Stomach smooth muscle (tissue), 2 donors: ENCODE results near the gene ENTREP1.

Source experiments
- H3K27ac ChIP-seq: one replicate; pipeline ENCODE4 v1.7.0; 2013; ENCODE audit warnings: mild to moderate bottlenecking, low read length, inconsistent platforms
- H3K27me3 ChIP-seq, 2 donors: one replicate each; pipeline ENCODE4 v1.7.0; 2013; ENCODE audit warnings: low read length in 2 of 2; ENCODE audit not compliant: insufficient read depth in 2 of 2, control insufficient read depth in 1 of 2
- H3K36me3 ChIP-seq, 2 donors: one replicate each; pipeline ENCODE4 v1.7.0; 2013; ENCODE audit warnings: low read length in 2 of 2; ENCODE audit not compliant: control insufficient read depth in 2 of 2, insufficient read depth in 2 of 2
- H3K4me1 ChIP-seq: one replicate; pipeline ENCODE4 v1.7.0; 2013; ENCODE audit warnings: low read length; ENCODE audit not compliant: control insufficient read depth, insufficient read depth
- H3K4me3 ChIP-seq, 2 donors: one replicate each; pipeline ENCODE4 v1.7.0; 2013; ENCODE audit warnings: low read length in 2 of 2
- H3K9ac ChIP-seq, 2 donors: one replicate each; pipeline ENCODE4 v1.7.0; 2013; ENCODE audit warnings: low read length in 2 of 2, mild to moderate bottlenecking in 1 of 2
- H3K9me3 ChIP-seq, 2 donors: one replicate each; pipeline ENCODE4 v1.7.0; 2013; ENCODE audit warnings: low read length in 2 of 2; ENCODE audit not compliant: control insufficient read depth in 2 of 2
- donor health status: healthy.
- donor health status: Pancreatic carcinoma.

Gene ENTREP1

DNA sequence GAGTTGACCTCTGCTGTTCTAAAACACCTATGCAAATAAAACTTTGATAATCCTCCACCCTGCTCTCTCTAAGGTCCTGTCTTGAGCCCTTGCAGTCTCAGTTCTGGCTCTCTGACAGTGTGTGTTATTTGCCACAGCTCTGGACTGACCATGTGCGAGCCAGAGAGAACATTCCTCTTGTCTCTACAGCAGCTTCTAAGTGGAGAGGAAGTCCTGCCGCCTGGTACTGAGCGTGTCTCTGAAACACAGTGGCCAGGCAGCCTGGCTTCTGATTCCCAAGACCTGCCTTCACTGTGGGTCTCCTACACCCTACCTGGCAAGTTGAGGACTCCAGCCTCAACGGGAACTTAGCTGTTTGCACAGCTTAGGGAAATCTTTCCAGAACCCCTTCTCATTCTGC is 61.6 kb downstream of the ENTREP1 start:
- H3K9ac ChIP-seq, result no peak overlapping the region
- H3K27me3 ChIP-seq, result no peaks in the 10 kb centered on the region
- H3K4me3 ChIP-seq, result no peak overlapping the region
- H3K36me3 ChIP-seq, result peaks cover 20 to 30% of the 10 kb centered on the region in 2 donors
- no peak overlapping the region for H3K27ac ChIP-seq
- no peaks in the 10 kb centered on the region for H3K9me3 ChIP-seq
- peaks cover 13% of the 10 kb centered on the region for H3K4me1 ChIP-seq

- no peak overlapping the region for H3K9ac ChIP-seq
- no peaks in the 10 kb centered on the region for H3K27me3 ChIP-seq
- H3K27ac ChIP-seq, result no peak overlapping the region
- no peaks in the 10 kb centered on the region for H3K9me3 ChIP-seq
- H3K4me3 ChIP-seq, result no peak overlapping the region
- H3K36me3 ChIP-seq, result peaks cover 15 to 27% of the 10 kb centered on the region in 2 donors
- H3K4me1 ChIP-seq, result peaks cover 24% of the 10 kb centered on the region
Observed at GRCh38 chr9:69388596-69388995, 63.6 kb downstream of the ENTREP1 start.

DNA sequence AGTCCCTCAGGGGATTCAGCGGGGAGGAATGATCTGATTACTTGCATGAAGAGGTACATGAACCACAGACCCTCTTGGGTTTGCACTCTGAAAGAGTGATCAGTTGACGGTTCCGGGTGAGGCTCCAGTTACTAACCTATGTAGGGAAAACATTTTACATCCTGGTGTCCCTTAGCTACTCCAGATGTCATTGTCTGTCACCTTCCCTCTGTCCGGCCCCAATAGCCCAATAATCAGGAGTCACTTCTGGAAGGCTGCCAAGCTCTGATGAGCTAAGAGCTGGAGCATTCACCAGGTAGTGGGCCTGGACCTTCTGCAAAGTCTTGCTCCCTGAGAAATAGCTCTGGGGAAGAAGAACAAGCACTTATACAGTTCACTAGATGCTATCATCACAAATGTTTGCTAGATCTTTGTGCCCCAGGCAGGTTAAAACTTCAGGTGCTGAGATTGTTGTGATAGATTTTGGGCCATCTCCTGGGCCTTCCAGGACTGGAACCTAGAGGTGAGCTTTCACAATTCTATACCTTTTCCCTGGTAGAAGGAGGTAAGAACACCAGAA is 64.5 kb downstream of the ENTREP1 start:
- H3K4me1 ChIP-seq, result peaks cover 24% of the 10 kb centered on the region
- H3K27ac ChIP-seq, result no peak overlapping the region
- H3K9ac ChIP-seq, result no peak overlapping the region
- peaks cover 12 to 27% of the 10 kb centered on the region in 2 donors for H3K36me3 ChIP-seq
- no peaks in the 10 kb centered on the region for H3K9me3 ChIP-seq
- H3K4me3 ChIP-seq, result no peak overlapping the region
- H3K27me3 ChIP-seq, result no peaks in the 10 kb centered on the region

DNA sequence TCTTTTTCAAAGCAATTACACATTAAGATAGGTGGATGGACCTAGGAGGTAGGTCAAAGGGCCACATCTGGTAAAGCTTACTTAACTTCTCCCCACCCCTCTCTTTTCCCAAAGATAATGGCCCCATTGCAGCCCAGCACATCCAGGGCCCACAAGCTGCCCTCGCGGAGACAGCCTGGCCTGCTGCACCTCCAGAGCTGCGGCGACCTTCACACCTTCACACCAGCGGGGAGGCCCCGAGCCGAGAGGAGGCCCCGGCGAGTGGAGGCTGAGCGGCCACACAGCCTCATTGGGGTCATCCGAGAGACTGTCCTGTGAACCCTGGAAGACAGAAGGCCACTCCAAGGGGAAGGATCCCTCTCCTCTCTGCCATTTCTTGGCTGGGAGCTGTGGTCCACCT is 66.5 kb downstream of the ENTREP1 start:
- no peaks in the 10 kb centered on the region for H3K27me3 ChIP-seq
- peaks cover 24% of the 10 kb centered on the region for H3K4me1 ChIP-seq
- H3K27ac ChIP-seq, result no peak overlapping the region
- no peaks in the 10 kb centered on the region for H3K9me3 ChIP-seq
- H3K9ac ChIP-seq, result no peak overlapping the region
- H3K4me3 ChIP-seq, result peak overlapping the region; percentile 5 to 57
- peaks cover 12 to 24% of the 10 kb centered on the region in 2 donors for H3K36me3 ChIP-seq

- H3K4me1 ChIP-seq, result peaks cover 24% of the 10 kb centered on the region
- no peak overlapping the region for H3K27ac ChIP-seq
- peak overlapping the region; percentile 5 to 57 for H3K4me3 ChIP-seq
- H3K9ac ChIP-seq, result peak overlapping the region in 1 of 2 donors; percentile 21
- no peaks in the 10 kb centered on the region for H3K9me3 ChIP-seq
- no peaks in the 10 kb centered on the region for H3K27me3 ChIP-seq
- H3K36me3 ChIP-seq, result peaks cover 9 to 21% of the 10 kb centered on the region in 2 donors
Observed at GRCh38 chr9:69391946-69392345, 66.9 kb downstream of the ENTREP1 start.

DNA sequence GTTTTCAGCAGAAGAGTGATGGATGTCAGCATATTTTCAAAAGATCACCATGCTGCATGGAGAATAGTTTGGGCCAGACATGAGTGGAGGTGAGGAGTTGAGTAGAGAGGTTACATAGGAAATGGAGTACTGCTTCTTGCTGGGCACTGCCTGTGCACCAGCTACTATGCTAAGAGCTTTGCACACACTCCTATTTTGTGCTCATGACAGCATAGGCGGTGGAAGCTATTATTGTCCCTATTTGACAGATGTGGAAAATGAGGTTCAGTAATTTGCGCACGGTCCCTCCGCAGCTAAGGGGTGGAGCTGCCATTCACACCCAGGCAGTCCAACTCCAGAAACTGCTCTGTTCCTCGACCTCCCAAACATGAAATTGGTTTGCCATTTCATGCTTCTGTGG is 67.8 kb downstream of the ENTREP1 start:
- H3K9me3 ChIP-seq, result no peaks in the 10 kb centered on the region
- H3K36me3 ChIP-seq, result peaks cover under 1 to 12% of the 10 kb centered on the region in 2 donors
- H3K4me1 ChIP-seq, result peaks cover 27% of the 10 kb centered on the region
- peak overlapping the region; percentile 46 for H3K27ac ChIP-seq
- H3K4me3 ChIP-seq, result no peak overlapping the region
- no peaks in the 10 kb centered on the region for H3K27me3 ChIP-seq
- no peak overlapping the region for H3K9ac ChIP-seq

GRCh38 chr9:69393425-69393824 is 68.4 kb downstream of the ENTREP1 start:
- no peak overlapping the region for H3K4me3 ChIP-seq
- no peak overlapping the region for H3K9ac ChIP-seq
- no peaks in the 10 kb centered on the region for H3K27me3 ChIP-seq
- H3K4me1 ChIP-seq, result peaks cover 31% of the 10 kb centered on the region
- peaks cover 0 to 6% of the 10 kb centered on the region in 2 donors for H3K36me3 ChIP-seq
- H3K27ac ChIP-seq, result no peak overlapping the region
- H3K9me3 ChIP-seq, result no peaks in the 10 kb centered on the region

DNA sequence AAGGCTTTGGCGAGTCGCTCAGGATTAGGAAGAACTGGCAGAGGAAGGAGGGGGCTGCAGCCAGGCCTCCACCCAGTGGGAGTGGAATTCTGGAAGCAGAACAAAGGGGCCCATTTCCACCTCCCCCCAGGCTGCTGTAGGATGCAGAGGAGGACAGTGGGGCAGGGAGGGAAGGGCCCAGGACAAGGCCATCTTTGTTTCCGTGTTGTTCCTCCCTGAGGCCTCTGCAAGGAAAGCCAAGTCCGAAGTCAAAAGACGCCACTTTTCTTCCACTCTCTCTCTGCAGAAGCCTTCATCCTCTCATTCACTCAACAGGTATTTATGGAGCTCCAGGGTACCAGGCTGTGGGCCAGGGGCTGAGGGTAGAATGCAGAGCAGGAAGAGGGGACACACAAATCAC is 70.7 kb downstream of the ENTREP1 start:
- H3K27ac ChIP-seq, result no peak overlapping the region

DNA sequence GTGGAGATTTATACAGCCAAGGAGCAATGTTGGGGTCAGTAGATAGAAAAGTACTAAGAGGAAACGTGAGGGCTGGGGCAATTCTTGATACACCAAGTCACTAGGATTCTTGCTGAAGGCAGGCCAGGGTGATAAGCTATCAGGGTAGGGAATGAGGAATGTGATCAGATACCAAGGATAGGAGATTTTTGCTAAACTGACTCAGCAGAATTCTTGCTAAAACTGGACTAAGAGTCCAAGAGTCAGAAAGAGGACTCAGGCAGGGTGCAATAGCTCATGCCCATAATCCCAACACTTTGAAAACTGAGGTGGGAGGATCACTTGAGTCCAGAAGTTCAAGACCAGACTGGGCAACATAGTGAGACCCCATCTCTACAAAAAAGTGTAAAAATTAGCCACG is 71.7 kb downstream of the ENTREP1 start:
- no peaks in the 10 kb centered on the region for H3K9me3 ChIP-seq
- H3K4me1 ChIP-seq, result peaks cover 22% of the 10 kb centered on the region
- H3K4me3 ChIP-seq, result no peak overlapping the region
- peak overlapping the region; percentile 64 for H3K27ac ChIP-seq
- H3K27me3 ChIP-seq, result no peaks in the 10 kb centered on the region
- no peaks in the 10 kb centered on the region for H3K36me3 ChIP-seq
- H3K9ac ChIP-seq, result no peak overlapping the region

More for the DNA sequence above, 70.7 kb downstream of the ENTREP1 start:
- H3K9me3 ChIP-seq, result no peaks in the 10 kb centered on the region
- H3K9ac ChIP-seq, result no peak overlapping the region
- no peak overlapping the region for H3K4me3 ChIP-seq
- H3K27me3 ChIP-seq, result no peaks in the 10 kb centered on the region
- peaks cover 31% of the 10 kb centered on the region for H3K4me1 ChIP-seq
- no peaks in the 10 kb centered on the region for H3K36me3 ChIP-seq

- H3K27ac ChIP-seq, result peak overlapping the region; percentile 64
- peak overlapping the region; percentile 13 to 23 for H3K9ac ChIP-seq
- H3K9me3 ChIP-seq, result no peaks in the 10 kb centered on the region
- H3K4me1 ChIP-seq, result peaks cover 14% of the 10 kb centered on the region
- H3K4me3 ChIP-seq, result peak overlapping the region; percentile 41 to 61
- no peaks in the 10 kb centered on the region for H3K27me3 ChIP-seq
- no peaks in the 10 kb centered on the region for H3K36me3 ChIP-seq
Observed at GRCh38 chr9:69397384-69398214, 72.6 kb downstream of the ENTREP1 start.

DNA sequence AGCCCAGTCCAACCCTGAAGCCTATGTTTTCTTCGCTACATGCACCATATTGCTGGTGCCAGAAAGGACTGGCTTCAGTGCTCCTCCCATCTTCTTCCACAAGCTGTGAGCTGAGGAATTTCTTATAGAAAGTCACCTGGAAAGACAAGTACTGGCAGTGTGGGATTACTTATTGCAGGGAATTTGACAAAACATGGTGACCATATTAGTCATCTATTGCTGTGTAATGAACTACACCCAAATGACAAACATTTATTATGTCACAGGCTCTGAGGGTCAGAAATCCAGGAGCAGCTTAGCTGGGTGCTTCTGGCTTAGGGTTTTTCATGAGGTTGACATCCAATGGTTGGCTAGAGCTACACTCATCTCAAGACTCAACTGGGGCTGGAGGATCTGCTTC is 75.5 kb downstream of the ENTREP1 start:
- H3K36me3 ChIP-seq, result no peaks in the 10 kb centered on the region
- no peak overlapping the region for H3K4me3 ChIP-seq
- no peaks in the 10 kb centered on the region for H3K27me3 ChIP-seq
- H3K9ac ChIP-seq, result no peak overlapping the region
- peaks cover 7% of the 10 kb centered on the region for H3K4me1 ChIP-seq
- no peaks in the 10 kb centered on the region for H3K9me3 ChIP-seq
- H3K27ac ChIP-seq, result no peak overlapping the region
